DND-41 (cell line): ENCODE results near the gene ANXA8L1.
A peak's percentile ranks its signal among the peaks of the same experiment; 100 is the strongest.
"Not testable (repeated sequence)": the region's sequence is repeated elsewhere in the genome, so short reads cannot be mapped to it uniquely, and the experiment has no call there.

ENCODE experiments used
- ATAC-seq: fragments of 200-7000 bp; cut with Tn5 transposase; 3 replicates; pipeline ENCODE4 v1.9.1; 2021; ENCODE audit warnings: low read depth; ENCODE audit not compliant: insufficient read depth
- DNase-seq: peaks from one replicate; pipeline ENCODE4 v3.0.0-alpha.2; 2020
- H2AFZ ChIP-seq: 2 replicates; pipeline ENCODE4 v1.6.0; 2012; ENCODE audit warnings: low read depth, low read length
- H3K27ac ChIP-seq: 2 replicates; pipeline ENCODE4 v1.5.1; 2012; ENCODE audit warnings: low read length, inconsistent platforms
- H3K27me3 ChIP-seq: fragments of 200-600 bp; sonication (generic); 2 replicates; pipeline ENCODE4 v1.6.0; 2012; ENCODE audit warnings: low read length, mild to moderate bottlenecking, inconsistent platforms; ENCODE audit not compliant: insufficient read depth, poor library complexity
- H3K36me3 ChIP-seq: 2 replicates; pipeline ENCODE4 v1.5.1; 2012; ENCODE audit warnings: low read length, inconsistent platforms; ENCODE audit not compliant: insufficient read depth
- H3K4me1 ChIP-seq: 2 replicates; pipeline ENCODE4 v1.5.1; 2012; ENCODE audit warnings: mild to moderate bottlenecking, low read length; ENCODE audit not compliant: insufficient read depth
- H3K4me2 ChIP-seq: 2 replicates; pipeline ENCODE4 v1.6.0; 2012; ENCODE audit warnings: mild to moderate bottlenecking, moderate library complexity, low read length, inconsistent platforms; ENCODE audit not compliant: insufficient read depth
- H3K4me3 ChIP-seq, 2 experiments: fragments of 200-600 bp in 1 of 2; shearing (Covaris generic) in 1 of 2; 2 replicates each; pipeline ENCODE4 v1.5.1; 2012 to 2016; ENCODE audit warnings: inconsistent platforms in 2 of 2, low read length in 2 of 2, mild to moderate bottlenecking in 2 of 2, low read depth in 1 of 2, moderate library complexity in 1 of 2
- H3K79me2 ChIP-seq: 2 replicates; pipeline ENCODE4 v1.6.0; 2012; ENCODE audit warnings: low read length, inconsistent platforms; ENCODE audit not compliant: insufficient read depth
- H3K9ac ChIP-seq: 2 replicates; pipeline ENCODE4 v1.6.0; 2012; ENCODE audit warnings: low read depth, mild to moderate bottlenecking, inconsistent platforms, low read length, moderate library complexity
- H3K9me3 ChIP-seq: 2 replicates; pipeline ENCODE4 v1.5.1; 2012; ENCODE audit warnings: low read length, moderate library complexity, mild to moderate bottlenecking, inconsistent platforms; ENCODE audit not compliant: insufficient read depth, severe bottlenecking
- H4K20me1 ChIP-seq: 2 replicates; pipeline ENCODE4 v1.6.0; 2012; ENCODE audit warnings: low read length; ENCODE audit not compliant: insufficient read depth

ANXA8L1 gene

DNA sequence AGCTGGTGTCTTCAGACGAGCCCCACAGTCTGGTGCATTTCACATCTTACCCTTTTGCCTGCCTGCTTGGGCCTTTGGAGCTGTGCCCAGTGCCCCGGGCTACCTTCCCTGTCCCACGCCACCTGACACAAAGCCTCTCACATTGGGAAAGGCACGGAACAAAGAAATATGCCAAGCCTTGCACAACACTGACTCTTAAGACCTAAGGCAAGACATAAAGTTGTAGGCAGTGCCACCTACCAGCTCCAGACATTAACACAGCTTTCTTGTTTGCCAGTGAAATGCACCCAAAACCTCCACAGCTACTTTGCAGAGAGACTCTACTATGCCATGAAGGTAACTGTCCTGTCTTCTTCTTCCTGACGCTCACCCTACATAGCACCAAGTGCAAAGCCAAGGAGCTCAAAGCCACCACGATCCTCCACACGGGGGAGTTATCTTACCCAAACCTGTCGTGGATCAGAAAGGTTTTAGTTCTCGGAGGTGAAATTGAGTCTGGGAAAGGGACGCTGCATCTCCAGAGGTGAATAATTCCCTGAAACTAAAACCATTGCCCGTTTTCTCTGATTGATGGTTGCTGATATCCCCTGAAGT, 11.8 kb downstream of the ANXA8L1 start:
- H3K27me3 ChIP-seq, ATAC-seq, H3K36me3 ChIP-seq, H3K4me1 ChIP-seq, H3K27ac ChIP-seq, H3K4me3 ChIP-seq, H3K9me3 ChIP-seq, H2AFZ ChIP-seq, H3K4me2 ChIP-seq, H4K20me1 ChIP-seq, H3K79me2 ChIP-seq, DNase-seq, H3K9ac ChIP-seq: not testable (repeated sequence)

DNA sequence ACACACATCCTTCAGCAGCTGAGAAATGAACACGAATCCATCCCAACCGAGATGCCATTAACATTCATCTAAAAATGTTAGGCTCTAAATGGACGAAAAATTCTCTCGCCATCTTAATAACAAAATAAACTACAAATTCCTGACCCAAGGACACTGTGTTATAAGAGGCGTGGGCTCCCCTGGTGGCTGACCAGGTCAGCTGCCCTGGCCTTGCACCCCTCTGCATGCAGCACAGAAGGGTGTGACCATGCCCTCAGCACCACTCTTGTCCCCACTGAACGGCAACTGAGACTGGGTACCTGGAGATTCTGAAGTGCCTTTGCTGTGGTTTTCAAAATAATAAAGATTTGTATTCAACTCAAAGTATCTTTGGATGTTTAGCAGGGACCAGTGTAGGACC, 15.8 kb downstream of the ANXA8L1 start:
- not testable (repeated sequence) for H3K9ac ChIP-seq, H3K4me3 ChIP-seq, H3K4me2 ChIP-seq, H4K20me1 ChIP-seq, H3K27ac ChIP-seq, H3K4me1 ChIP-seq, H3K79me2 ChIP-seq, DNase-seq, H3K9me3 ChIP-seq, H3K27me3 ChIP-seq, ATAC-seq, H2AFZ ChIP-seq, H3K36me3 ChIP-seq

DNA sequence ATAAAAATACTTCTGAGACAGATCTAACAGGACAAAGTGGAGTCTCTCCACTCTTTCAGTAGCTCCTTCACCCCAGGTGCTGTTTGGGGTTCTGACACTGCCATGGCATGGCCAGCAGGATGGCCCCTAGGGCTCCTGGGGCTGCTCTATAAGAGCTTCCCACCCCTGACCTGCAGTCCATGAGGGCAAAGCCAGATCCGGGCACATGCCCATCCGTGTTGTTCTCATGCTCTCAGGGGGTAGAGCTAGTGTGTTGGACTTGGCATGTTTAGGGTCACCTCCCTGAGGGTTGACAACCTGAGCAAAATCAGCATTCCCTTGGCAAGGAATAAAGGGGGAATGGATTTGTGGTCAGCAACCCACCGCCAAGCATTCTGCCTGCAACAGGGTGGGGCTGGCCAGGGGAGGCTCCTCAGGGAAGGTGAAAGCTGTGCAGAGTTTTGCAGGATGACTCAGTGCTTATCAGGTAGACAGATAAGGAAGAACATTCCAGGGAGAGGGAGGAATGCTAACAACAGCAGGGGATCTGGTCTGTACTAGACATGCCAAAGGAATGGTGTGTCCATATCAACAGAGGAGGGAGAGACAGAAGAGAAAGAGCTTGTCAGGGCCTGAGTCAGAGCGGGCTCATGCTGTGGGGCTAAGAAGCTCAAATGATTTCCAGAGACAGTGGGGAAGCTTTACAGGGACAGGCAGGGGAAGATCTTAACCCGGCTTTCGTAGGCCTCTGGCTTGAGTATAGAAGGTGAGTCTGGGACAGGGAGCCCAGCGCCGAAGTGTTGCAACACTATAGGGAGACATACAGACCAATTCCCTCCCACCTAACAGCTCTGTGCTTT, 21.1 kb downstream of the ANXA8L1 start:
- not testable (repeated sequence) for H3K4me3 ChIP-seq, ATAC-seq, H3K27me3 ChIP-seq, H3K36me3 ChIP-seq, H3K4me1 ChIP-seq, H2AFZ ChIP-seq, H3K9ac ChIP-seq, H3K4me2 ChIP-seq, H4K20me1 ChIP-seq, H3K27ac ChIP-seq, H3K79me2 ChIP-seq, H3K9me3 ChIP-seq, DNase-seq

DNA sequence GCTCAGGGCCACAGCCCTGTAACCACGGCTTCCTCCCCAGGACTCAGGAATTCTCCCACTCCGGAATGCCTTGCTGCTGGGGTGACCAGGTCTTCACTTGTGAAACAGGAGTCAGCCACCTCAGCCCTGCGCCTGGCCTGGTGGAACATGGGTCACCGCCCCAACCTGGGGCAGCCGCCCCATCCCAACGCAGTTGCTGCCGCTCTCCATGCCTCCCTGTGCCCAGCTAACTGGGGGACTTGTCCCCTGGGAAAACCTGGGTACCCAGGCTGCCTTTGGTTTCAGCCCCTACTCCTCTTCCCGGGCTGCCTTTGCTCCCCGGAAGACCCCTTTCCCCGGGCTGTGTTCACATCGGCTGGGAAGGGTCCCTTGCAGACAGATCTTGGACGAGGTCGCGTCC, 22.2 kb downstream of the ANXA8L1 start:
- not testable (repeated sequence) for H3K27me3 ChIP-seq, H2AFZ ChIP-seq, DNase-seq, H4K20me1 ChIP-seq, H3K27ac ChIP-seq, H3K4me1 ChIP-seq, H3K36me3 ChIP-seq, H3K9ac ChIP-seq, H3K9me3 ChIP-seq, ATAC-seq, H3K4me2 ChIP-seq, H3K79me2 ChIP-seq, H3K4me3 ChIP-seq

GRCh38 chr10:46398212-46398886, 22.8 kb downstream of the ANXA8L1 start:
- H3K27ac ChIP-seq, H2AFZ ChIP-seq: not testable (repeated sequence)

GRCh38 chr10:46409556-46409955, 34.0 kb downstream of the ANXA8L1 start:
- not testable (repeated sequence) for H3K4me1 ChIP-seq, H3K4me2 ChIP-seq, H2AFZ ChIP-seq, H3K9ac ChIP-seq, H4K20me1 ChIP-seq, H3K36me3 ChIP-seq, H3K27me3 ChIP-seq, H3K27ac ChIP-seq, H3K9me3 ChIP-seq, DNase-seq, H3K79me2 ChIP-seq, H3K4me3 ChIP-seq, ATAC-seq

More at GRCh38 chr10:46398212-46398886, 22.8 kb downstream of the ANXA8L1 start:
- H4K20me1 ChIP-seq, H3K9me3 ChIP-seq, H3K4me2 ChIP-seq, DNase-seq, H3K79me2 ChIP-seq, H3K4me1 ChIP-seq, H3K4me3 ChIP-seq, H3K27me3 ChIP-seq, H3K9ac ChIP-seq, H3K36me3 ChIP-seq: not testable (repeated sequence)
- peak; percentile 94 for ATAC-seq

GRCh38 chr10:46411123-46411522, 35.5 kb downstream of the ANXA8L1 start:
- H3K9ac ChIP-seq, DNase-seq, H3K4me2 ChIP-seq, H2AFZ ChIP-seq, H3K36me3 ChIP-seq, H3K4me3 ChIP-seq, H3K27me3 ChIP-seq, H3K4me1 ChIP-seq, ATAC-seq, H3K27ac ChIP-seq, H4K20me1 ChIP-seq, H3K79me2 ChIP-seq, H3K9me3 ChIP-seq: not testable (repeated sequence)

GRCh38 chr10:46412665-46413064, 37.1 kb downstream of the ANXA8L1 start:
- H3K9ac ChIP-seq, H4K20me1 ChIP-seq, ATAC-seq, H3K4me2 ChIP-seq, H3K79me2 ChIP-seq, H3K27ac ChIP-seq, H3K27me3 ChIP-seq, DNase-seq, H2AFZ ChIP-seq, H3K9me3 ChIP-seq, H3K4me3 ChIP-seq, H3K4me1 ChIP-seq, H3K36me3 ChIP-seq: not testable (repeated sequence)
